Activated naive CD4-positive, alpha-beta T cell treated with Interleukin-2 at 50 U/mL for 16 hours (primary cell): ENCODE results near the gene CELSR1.
"Not testable (repeated sequence)": the region's sequence is repeated elsewhere in the genome, so short reads cannot be mapped to it uniquely, and the experiment has no call there.

Experiments
- DNase-seq: peaks from one replicate; pipeline ENCODE4 v3.0.0-alpha.2; 2020

Gene CELSR1

DNA sequence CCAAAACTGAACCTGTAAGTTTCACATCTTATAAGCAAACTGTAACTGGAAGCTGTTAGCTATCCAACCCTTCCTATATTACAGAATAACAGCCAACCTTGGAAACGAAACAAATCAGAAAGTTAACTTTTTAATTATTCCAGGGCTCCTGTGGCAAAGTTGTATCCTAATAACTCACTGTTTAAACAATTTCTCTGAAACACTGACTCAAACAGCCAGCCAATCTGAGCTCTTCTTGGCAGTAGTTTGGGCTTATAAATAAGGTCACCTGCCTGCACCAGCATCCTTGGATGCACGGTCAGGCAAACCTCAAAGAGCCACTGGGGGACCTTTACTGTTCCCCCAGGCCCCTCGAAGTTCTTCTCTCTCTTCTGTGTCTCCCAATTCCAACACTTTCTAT is 5.0 kb downstream of the CELSR1 start:
- DNase-seq = no peak

DNA sequence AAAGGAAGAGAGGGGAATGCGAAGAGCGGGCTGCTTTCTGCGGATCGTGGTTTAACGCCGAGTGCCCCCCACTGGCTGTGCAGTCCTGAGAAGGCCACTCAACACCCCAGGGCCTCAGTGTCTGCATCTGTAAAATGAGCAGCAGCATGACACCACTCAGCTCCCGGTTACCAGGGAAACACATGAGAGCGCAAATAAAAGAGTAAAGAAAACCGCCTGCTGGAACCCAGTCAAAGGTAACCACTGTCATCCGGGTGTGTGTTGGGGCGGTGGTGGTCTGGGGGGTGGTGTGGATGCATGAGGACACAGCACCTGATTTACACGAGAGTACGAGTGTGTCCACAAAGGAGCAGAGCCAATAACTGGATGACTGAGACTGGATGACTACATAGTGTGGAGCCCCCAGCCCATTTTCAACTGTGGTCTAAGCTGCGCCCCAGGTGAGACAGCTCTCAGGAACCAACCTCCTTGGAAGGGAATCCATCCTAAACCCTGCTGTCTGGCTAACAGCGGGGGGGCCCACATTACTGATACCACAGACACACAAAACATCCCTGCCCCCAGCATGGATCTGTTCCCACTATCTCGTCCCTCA is 5.7 kb downstream of the CELSR1 start:
- no peak for DNase-seq

- DNase-seq = no peak
Observed at GRCh38 chr22:46528121-46528610, 9.3 kb downstream of the CELSR1 start.

- DNase-seq = no peak
Observed at GRCh38 chr22:46526244-46526839, 11.1 kb downstream of the CELSR1 start.

DNA sequence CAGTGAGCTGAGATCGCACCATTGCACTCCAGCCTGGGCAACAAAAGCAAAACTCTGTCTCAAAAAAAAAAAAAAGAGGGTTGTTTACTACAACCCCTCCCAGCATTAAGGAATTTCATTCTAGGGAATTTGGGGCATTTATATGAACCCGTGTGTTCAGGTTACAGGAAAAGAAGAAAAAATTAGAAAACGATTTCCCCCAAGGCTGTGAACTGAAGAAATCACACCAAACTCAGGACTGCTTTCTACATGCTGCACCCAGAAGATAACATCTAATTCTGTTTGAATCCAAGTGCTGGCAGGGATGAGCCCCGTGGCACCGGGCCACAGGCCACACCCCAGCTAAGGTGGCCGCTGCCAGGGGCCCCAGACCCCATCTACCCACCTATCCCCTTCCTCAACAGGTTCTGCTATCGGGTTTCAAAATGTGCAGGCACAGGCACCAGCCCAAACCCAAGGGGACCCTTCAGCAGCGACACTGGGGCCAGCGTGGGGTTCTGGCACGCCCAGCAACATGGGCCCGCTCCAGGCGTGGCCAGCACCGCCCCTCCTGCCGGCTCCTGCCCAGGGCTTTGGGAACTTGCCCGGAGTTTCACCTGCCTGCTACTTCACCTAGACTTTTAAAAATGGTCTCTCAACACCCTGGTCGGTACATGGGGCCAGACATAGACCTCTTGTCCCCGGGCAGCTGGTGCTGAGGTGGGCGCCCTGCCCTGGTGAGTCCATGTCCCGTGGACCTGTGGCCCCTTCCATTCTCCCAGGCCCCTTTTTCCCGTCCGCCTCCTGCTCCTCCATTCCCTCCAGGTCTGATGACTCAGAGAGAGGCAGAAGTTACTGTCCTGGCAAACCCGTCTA is 11.8 kb downstream of the CELSR1 start:
- no peak for DNase-seq

- no peak for DNase-seq
Observed at GRCh38 chr22:46524203-46524740, 13.1 kb downstream of the CELSR1 start.

- DNase-seq = no peak
Observed at GRCh38 chr22:46522797-46523196, 14.6 kb downstream of the CELSR1 start.

DNA sequence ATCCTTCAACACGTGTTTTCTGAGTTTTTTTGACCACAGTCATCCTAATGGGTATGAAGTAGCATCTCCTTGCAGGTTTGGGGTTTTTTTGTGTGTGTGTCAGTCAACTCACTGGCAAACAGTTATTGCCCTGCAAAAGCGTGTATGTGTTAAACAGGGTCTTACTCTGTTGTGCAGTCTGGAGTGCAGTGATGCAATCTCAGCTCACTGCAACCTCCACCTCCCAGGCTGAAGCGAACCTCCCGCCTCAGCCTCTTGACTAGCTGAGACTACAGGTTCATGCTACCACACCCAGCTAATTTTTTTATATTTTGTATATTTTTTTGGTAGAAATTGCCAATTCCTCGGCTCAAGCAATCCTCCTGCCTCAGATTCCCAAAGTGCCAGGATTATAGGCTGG is 15.4 kb downstream of the CELSR1 start:
- DNase-seq = no peak

GRCh38 chr22:46520880-46521279 is 16.5 kb downstream of the CELSR1 start:
- DNase-seq = no peak

DNA sequence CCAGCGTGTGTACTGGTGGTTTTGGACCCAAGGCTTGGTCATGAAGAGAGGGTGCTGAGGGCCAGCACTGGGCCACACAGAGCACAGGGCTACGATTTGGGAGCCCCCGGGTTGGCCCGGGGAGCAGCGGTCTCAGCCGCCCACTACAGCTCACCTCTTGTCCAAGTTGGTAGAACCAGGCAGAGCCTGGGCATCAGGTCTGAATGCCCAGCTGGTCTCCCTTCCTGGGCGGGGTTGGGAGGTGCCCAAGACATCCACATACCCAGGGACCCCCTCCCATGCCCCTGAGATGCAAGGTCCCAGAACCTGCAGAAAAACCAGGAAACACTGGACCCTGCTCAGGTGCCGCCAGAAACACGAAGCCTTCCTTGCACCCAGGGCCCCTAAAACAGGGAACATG is 18.0 kb downstream of the CELSR1 start:
- no peak for DNase-seq

GRCh38 chr22:46518542-46519325 is 18.7 kb downstream of the CELSR1 start:
- no peak for DNase-seq

DNA sequence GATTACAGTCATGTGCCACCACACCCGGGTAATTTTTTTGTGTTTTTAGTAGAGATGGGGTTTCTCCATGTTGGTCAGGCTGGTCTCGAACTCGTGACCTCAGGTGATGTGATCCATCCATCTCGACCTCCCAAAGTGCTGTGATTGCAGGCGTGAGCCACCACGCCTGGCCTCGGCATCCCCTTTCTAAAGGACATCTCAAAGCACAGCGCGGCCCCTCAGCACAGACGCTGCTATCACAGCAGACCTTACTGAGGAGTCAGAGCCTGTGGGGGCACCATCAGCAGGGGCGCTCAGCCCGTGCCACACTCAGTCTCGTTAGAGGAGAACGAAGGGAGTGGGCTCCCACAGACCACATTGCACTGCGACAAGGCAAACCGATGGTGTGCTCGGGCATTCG is 19.4 kb downstream of the CELSR1 start:
- DNase-seq = no peak

- no peak for DNase-seq
Observed at GRCh38 chr22:46517255-46517761, 20.1 kb downstream of the CELSR1 start.

DNA sequence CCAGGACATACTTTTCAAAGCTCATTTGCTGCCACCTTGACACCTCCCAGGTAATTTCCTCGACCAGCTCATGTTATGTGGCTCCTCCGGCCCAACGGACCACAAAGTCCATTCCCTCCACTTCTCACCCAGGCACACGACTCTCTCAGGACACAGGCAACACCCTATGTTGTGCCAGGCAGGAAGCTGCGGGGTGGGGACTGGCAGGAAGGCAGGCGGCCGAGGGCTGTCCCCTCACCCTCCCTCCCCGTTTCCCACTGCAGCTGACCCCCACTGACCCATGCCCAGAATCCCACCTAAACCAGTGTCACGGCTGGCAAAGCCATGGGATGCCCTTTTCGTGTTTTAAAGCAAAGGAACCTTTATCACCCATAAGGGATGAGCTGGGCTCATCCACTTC is 20.8 kb downstream of the CELSR1 start:
- DNase-seq = no peak

GRCh38 chr22:46516112-46516487 is 21.3 kb downstream of the CELSR1 start:
- DNase-seq = not testable (repeated sequence)

DNA sequence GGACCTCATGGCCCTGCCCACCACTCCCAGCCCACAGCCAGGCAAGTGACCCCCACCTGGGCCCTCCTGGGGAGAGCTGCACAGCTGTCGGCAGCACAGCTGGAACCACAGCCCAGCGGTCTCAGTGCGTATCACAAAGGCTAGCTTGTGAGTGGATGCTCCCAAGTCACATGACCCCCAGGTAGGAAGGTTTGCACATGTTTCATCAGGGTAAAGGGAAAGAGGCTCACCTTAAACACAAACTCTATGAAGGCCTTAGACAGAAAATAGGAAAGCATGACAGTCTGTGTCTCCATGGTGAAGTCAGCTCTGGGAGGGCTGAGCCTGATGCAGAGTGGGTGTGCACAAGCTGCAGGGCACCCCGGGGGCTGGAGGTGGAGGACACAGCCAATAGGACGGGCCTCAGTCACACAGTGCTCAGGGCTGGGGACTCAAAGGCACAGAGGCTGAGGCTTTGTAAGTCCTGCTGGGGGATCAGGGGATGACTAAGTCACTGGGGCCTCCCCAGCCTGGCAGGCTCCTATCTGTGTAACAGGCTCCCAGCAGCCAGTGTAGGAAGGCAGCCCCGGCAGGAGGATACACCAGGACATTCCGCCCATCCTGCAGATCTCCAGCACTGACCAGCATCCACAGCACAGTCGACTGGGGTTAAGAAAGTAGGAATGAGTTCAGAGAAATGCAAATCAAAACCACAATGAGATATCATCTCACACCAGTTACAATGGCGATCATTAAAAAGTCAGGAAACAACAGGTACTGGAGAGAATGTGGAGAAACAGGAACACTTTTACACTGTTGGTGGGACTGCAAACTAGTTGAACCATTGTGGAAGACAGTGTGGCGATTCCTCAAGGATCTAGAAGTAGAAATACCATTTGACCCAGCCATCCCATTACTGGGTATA is 22.0 kb downstream of the CELSR1 start:
- DNase-seq = no peak

DNA sequence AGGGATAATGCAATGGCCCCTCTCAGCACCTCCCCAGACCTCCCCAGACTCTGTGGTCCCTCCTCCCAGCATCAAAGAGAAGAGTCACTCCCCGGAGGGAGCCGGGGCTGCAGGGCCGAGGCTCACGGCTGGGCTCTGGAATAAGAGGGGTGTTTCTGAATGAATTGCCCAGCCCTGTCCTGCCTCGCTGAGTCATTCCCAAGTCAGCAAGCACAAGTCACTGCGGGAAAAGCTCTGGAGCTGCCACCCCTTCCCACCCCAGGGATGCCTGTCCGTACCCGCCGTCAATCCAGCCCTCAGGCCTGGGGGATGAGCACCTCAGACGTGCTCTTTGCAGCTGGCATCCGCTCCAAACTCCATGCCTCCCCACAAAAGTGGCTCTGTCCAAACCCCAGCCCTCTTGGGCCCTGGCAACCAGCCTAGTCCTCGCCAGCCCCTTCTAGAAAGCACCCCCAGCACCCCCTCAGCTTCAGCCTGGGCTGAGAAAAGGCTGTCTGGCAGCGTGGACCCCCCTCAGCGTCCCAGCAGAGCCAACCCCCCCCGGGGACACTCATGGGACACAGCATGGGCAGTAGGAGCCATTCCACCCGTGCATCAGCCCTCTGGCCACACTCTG is 22.7 kb downstream of the CELSR1 start:
- no peak for DNase-seq

GRCh38 chr22:46513908-46514550 is 23.4 kb downstream of the CELSR1 start:
- no peak for DNase-seq

GRCh38 chr22:46512683-46513082 is 24.7 kb downstream of the CELSR1 start:
- DNase-seq = no peak

GRCh38 chr22:46512039-46512370 is 25.4 kb downstream of the CELSR1 start:
- no peak for DNase-seq
